ENCODE results near the gene TMEM170A. TPM values are rescaled to one million over a fixed set of nuclear protein-coding genes. Genes with fewer than 3 reads are reported as not detected.

Gene TMEM170A
- total and polyA plus RNA-seq, 2 of the 13 experiments (the other 11 are each of a cell fraction or from before 2014, with no cell fraction given) = 35.7 to 39.7 TPM

DNA sequence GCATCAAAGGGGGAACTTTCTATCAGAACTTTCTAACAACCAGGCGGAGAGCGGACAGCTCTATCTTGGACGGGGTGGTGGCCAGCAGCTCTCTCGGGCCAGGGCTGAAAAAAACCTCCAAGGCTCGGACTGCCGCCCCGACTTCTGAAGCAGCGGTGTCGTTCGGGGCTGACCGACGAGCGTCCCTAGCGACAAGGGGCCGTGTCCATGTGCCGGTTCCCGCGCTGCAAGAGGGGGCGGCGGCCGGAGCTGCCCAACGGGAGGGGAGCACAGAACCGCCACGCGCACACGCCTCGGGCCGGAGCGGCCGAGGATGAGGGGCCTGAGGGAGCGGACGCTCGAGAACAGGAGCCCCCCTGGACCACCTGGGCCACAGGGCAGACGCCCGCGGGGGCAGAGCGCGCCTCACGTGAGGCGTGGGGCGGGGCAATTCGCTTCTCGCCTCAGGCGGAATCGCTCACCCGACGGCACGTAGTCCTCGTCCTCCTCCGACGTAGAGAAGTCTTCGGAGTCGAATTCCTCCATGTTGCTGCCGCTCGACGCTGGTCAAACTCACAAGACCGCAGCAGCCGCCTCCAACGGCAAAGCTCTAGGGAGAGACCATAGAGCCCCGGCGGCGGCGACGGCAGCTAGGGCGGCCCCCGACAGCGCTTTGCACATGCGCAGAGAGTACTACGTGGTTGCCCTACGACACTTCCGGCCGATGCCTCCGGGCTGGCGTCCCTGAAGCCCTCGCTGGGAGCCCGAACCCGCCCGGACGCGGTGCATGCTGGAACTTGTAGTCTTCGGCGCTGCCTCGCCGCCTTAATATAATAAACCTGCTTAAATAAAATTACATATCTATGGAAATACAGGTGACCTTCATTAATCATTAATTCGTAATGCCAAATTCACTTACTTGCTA is 31.4 kb downstream of the TMEM170A start, which contains the start of gene CFDP1 (continued):
- TF ChIP-seq, protein P1, sequence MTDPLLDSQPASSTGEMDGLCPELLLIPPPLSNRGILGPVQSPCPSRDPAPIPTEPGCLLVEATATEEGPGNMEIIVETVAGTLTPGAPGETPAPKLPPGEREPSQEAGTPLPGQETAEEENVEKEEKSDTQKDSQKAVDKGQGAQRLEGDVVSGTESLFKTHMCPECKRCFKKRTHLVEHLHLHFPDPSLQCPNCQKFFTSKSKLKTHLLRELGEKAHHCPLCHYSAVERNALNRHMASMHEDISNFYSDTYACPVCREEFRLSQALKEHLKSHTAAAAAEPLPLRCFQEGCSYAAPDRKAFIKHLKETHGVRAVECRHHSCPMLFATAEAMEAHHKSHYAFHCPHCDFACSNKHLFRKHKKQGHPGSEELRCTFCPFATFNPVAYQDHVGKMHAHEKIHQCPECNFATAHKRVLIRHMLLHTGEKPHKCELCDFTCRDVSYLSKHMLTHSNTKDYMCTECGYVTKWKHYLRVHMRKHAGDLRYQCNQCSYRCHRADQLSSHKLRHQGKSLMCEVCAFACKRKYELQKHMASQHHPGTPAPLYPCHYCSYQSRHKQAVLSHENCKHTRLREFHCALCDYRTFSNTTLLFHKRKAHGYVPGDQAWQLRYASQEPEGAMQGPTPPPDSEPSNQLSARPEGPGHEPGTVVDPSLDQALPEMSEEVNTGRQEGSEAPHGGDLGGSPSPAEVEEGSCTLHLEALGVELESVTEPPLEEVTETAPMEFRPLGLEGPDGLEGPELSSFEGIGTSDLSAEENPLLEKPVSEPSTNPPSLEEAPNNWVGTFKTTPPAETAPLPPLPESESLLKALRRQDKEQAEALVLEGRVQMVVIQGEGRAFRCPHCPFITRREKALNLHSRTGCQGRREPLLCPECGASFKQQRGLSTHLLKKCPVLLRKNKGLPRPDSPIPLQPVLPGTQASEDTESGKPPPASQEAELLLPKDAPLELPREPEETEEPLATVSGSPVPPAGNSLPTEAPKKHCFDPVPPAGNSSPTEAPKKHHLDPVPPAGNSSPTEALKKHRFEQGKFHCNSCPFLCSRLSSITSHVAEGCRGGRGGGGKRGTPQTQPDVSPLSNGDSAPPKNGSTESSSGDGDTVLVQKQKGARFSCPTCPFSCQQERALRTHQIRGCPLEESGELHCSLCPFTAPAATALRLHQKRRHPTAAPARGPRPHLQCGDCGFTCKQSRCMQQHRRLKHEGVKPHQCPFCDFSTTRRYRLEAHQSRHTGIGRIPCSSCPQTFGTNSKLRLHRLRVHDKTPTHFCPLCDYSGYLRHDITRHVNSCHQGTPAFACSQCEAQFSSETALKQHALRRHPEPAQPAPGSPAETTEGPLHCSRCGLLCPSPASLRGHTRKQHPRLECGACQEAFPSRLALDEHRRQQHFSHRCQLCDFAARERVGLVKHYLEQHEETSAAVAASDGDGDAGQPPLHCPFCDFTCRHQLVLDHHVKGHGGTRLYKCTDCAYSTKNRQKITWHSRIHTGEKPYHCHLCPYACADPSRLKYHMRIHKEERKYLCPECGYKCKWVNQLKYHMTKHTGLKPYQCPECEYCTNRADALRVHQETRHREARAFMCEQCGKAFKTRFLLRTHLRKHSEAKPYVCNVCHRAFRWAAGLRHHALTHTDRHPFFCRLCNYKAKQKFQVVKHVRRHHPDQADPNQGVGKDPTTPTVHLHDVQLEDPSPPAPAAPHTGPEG (CRISPR knock-in tag; IDR thresholded peaks at IDR 0.05) = 0 out of 2 replicates have a peak, but pooled peaks have one; percentile 67
- TF ChIP-seq SPEN (CRISPR knock-in tag; IDR thresholded peaks at IDR 0.05; ENCODE audit: low read depth) (peak; percentile 81), FOXP1 (IDR thresholded peaks at IDR 0.05) (no peak), FOXP1 (CRISPR knock-in tag; IDR thresholded peaks at IDR 0.05) (no peak), MED1 (CRISPR knock-in tag; IDR thresholded peaks at IDR 0.05) (peak; percentile 66), HOXA3 (CRISPR knock-in tag; IDR thresholded peaks at IDR 0.05) (peak; percentile 84), FOXO1 (CRISPR knock-in tag; IDR thresholded peaks at IDR 0.05) (peak; percentile 27), ZNF253 (CRISPR knock-in tag; IDR thresholded peaks at IDR 0.05; ENCODE audit: borderline replicate concordance) (peak; percentile 86; the same call in 1 of the 2 replicates), ZNF567 (CRISPR knock-in tag; IDR thresholded peaks at IDR 0.05; ENCODE audit: borderline replicate concordance) (peak; percentile 97), RAD51 (IDR thresholded peaks at IDR 0.05; ENCODE audit: borderline replicate concordance) (no peak), ARID2 (CRISPR knock-in tag; IDR thresholded peaks at IDR 0.05; ENCODE audit: borderline replicate concordance) (peak; percentile 100), REXO4 (CRISPR knock-in tag; IDR thresholded peaks at IDR 0.05; ENCODE audit: borderline replicate concordance) (peak; percentile 65; the same call in 1 of the 2 replicates), ZNF33A (CRISPR knock-in tag; IDR thresholded peaks at IDR 0.05; ENCODE audit: borderline replicate concordance) (0 out of 2 replicates have a peak, but pooled peaks have one; percentile 23), ZNF598 (CRISPR knock-in tag; IDR thresholded peaks at IDR 0.05; ENCODE audit: borderline replicate concordance) (peak; percentile 93; the same call in 1 of the 2 replicates), ZSCAN21 (CRISPR knock-in tag; IDR thresholded peaks at IDR 0.05; ENCODE audit: borderline replicate concordance) (peak; percentile 97), ZNF282 (IDR thresholded peaks at IDR 0.05; ENCODE audit: partially characterized antibody) (no peak), SUZ12 (IDR thresholded peaks at IDR 0.05; ENCODE audit: low read depth, low read length) (peak; percentile 76)
- TF ChIP-seq, protein P2, sequence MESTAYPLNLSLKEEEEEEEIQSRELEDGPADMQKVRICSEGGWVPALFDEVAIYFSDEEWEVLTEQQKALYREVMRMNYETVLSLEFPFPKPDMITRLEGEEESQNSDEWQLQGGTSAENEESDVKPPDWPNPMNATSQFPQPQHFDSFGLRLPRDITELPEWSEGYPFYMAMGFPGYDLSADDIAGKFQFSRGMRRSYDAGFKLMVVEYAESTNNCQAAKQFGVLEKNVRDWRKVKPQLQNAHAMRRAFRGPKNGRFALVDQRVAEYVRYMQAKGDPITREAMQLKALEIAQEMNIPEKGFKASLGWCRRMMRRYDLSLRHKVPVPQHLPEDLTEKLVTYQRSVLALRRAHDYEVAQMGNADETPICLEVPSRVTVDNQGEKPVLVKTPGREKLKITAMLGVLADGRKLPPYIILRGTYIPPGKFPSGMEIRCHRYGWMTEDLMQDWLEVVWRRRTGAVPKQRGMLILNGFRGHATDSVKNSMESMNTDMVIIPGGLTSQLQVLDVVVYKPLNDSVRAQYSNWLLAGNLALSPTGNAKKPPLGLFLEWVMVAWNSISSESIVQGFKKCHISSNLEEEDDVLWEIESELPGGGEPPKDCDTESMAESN (CRISPR knock-in tag; conservative IDR thresholded peaks at IDR 0.05) = peak; percentile 84
- TF ChIP-seq, protein P3, sequence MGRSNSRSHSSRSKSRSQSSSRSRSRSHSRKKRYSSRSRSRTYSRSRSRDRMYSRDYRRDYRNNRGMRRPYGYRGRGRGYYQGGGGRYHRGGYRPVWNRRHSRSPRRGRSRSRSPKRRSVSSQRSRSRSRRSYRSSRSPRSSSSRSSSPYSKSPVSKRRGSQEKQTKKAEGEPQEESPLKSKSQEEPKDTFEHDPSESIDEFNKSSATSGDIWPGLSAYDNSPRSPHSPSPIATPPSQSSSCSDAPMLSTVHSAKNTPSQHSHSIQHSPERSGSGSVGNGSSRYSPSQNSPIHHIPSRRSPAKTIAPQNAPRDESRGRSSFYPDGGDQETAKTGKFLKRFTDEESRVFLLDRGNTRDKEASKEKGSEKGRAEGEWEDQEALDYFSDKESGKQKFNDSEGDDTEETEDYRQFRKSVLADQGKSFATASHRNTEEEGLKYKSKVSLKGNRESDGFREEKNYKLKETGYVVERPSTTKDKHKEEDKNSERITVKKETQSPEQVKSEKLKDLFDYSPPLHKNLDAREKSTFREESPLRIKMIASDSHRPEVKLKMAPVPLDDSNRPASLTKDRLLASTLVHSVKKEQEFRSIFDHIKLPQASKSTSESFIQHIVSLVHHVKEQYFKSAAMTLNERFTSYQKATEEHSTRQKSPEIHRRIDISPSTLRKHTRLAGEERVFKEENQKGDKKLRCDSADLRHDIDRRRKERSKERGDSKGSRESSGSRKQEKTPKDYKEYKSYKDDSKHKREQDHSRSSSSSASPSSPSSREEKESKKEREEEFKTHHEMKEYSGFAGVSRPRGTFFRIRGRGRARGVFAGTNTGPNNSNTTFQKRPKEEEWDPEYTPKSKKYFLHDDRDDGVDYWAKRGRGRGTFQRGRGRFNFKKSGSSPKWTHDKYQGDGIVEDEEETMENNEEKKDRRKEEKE (IDR thresholded peaks at IDR 0.05) = no peak
